Esophagus squamous epithelium (tissue), 5 donors: ENCODE data around the gene PRKD1. TPM values are rescaled to one million over a fixed set of nuclear protein-coding genes. Genes with fewer than 3 reads are reported as not detected.

Experiments
- DNase-seq: peaks from one replicate; lab custom pipeline; 2025; lab: John Stamatoyannopoulos, UW
- H3K27ac ChIP-seq, 4 donors: fragments of 200-600 bp; sonication (generic); one replicate each; pipeline ENCODE4 v1.5.1; 2016 to 2019; ENCODE audit warnings: mild to moderate bottlenecking in 1 of 4
- H3K27me3 ChIP-seq, 4 donors: fragments of 200-600 bp; sonication (generic); 1 replicate in 3 of 4; 2 replicates in 1 of 4; pipeline versions ENCODE4 v1.5.1 to v1.6.0; 2017 to 2021; ENCODE audit warnings: antibody characterized with exemption in 1 of 4
- H3K36me3 ChIP-seq, 3 donors: fragments of 200-600 bp; sonication (generic); one replicate each; pipeline ENCODE4 v1.5.1; 2016 to 2019
- H3K4me1 ChIP-seq, 3 donors: fragments of 200-600 bp; sonication (generic); one replicate each; pipeline ENCODE4 v1.5.1; 2017 to 2019
- H3K4me3 ChIP-seq, 4 donors: fragments of 200-600 bp; sonication (generic); 1 replicate in 3 of 4; 2 replicates in 1 of 4; pipeline ENCODE4 v1.5.1; 2016 to 2019; ENCODE audit warnings: mild to moderate bottlenecking in 2 of 4, moderate library complexity in 1 of 4
- H3K9me3 ChIP-seq, 3 donors: fragments of 200-600 bp; sonication (generic); one replicate each; pipeline ENCODE4 v1.5.1; 2016 to 2019
- POLR2A ChIP-seq, 4 donors: fragments of 450-650 bp; IDR thresholded peaks; one replicate each; pipeline ENCODE4 v1.6.1; 2017; ENCODE audit warnings: antibody characterized with exemption in 4 of 4, mild to moderate bottlenecking in 4 of 4, moderate library complexity in 3 of 4
- WGBS, 2 donors: methylation state at CpG; one replicate each; pipeline ENCODE4 v1.1.5; 2018; 5-methylcytosine and 5-hydroxymethylcytosine counted together
- intact Hi-C: fragments of 100-400 bp; cut with DNase I; formaldehyde crosslinking; loops from one replicate; pipeline ENCODE4 v1.15.0; 2022
- total RNA-seq, 4 donors: library from RNA; depleted of rRNA; stranded (reverse); fragments of >200 nt; gene quantifications; one replicate each; pipeline ENCODE4 v1.1.0, GENCODE V29; 2016
- TF ChIP-seq, protein P1 (sequence below), 6 experiments: fragments of 450-650 bp in 4 of 6; fragments of 200-600 bp in 2 of 6; sonication (generic) in 2 of 6; IDR thresholded peaks; one replicate each; pipeline ENCODE4 v1.5.1; 2016 to 2019; ENCODE audit warnings: antibody characterized with exemption in 6 of 6, mild to moderate bottlenecking in 4 of 6, moderate library complexity in 4 of 6
- donor health status: DM: yes; HTN: yes; CAD: no.

Gene PRKD1
- total RNA-seq, 4 donors from 2014 or later: 0.30 to 10.7 (median 2.2) TPM

- H3K27me3 ChIP-seq: no peaks in the 10 kb centered on the region
- H3K9me3 ChIP-seq: no peaks in the 10 kb centered on the region
- no peak for TF ChIP-seq POLR2A (IDR thresholded peaks at IDR 0.05)
- TF ChIP-seq, protein P1, sequence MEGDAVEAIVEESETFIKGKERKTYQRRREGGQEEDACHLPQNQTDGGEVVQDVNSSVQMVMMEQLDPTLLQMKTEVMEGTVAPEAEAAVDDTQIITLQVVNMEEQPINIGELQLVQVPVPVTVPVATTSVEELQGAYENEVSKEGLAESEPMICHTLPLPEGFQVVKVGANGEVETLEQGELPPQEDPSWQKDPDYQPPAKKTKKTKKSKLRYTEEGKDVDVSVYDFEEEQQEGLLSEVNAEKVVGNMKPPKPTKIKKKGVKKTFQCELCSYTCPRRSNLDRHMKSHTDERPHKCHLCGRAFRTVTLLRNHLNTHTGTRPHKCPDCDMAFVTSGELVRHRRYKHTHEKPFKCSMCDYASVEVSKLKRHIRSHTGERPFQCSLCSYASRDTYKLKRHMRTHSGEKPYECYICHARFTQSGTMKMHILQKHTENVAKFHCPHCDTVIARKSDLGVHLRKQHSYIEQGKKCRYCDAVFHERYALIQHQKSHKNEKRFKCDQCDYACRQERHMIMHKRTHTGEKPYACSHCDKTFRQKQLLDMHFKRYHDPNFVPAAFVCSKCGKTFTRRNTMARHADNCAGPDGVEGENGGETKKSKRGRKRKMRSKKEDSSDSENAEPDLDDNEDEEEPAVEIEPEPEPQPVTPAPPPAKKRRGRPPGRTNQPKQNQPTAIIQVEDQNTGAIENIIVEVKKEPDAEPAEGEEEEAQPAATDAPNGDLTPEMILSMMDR (IDR thresholded peaks at IDR 0.05): no peak
- H3K27ac ChIP-seq: no peak overlapping the region
- H3K4me3 ChIP-seq: no peak overlapping the region
- H3K36me3 ChIP-seq: no peaks in the 10 kb centered on the region
- WGBS, 2 donors: 62 to 66% methylated on average over 3 of the region's 3 CpGs
- DNase-seq: no peak
- intact Hi-C loops: no loop called here
- H3K4me1 ChIP-seq: peaks cover 0 to 3% (median 0%) of the 10 kb centered on the region in 3 donors
These were observed 290.8 kb downstream of the PRKD1 start for GRCh38 chr14:29636870-29637269.

DNA sequence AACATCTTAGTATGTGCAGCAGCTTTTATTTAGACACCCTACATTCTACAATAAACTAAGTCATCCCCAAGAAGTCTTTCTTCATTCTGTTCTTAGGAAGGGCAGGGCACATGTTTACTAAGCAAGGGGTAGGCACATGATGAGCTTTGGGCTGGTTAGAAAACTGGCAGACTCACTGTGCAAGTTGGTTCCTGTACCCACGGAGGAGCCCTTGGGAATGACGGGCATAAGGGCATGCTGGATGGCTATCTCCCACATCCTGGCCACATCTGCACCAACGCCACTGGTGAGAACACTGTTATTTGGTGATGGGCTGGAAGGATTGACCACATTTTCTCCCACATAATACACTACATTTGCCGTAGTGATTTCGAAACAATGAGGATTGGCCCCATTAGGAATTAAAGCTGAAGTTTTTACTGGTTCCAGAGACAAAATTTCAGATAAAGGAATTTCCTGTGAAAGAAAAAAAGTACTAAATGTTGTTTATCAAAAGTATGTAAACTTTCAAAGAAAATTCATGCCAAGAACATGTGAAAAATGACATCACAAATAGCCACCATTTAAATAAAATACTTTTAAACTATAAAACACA, 297.0 kb downstream of the PRKD1 start:
- Histone ChIP-seq H3K36me3 (no peaks in the 10 kb centered on the region), H3K4me3 (no peak overlapping the region), H3K27me3 (no peaks in the 10 kb centered on the region), H3K27ac (no peak overlapping the region), H3K9me3 (no peaks in the 10 kb centered on the region), H3K4me1 (no peaks in the 10 kb centered on the region)
- no peak for DNase-seq
- no peak for TF ChIP-seq POLR2A (IDR thresholded peaks at IDR 0.05)
- TF ChIP-seq, protein P1 (IDR thresholded peaks at IDR 0.05): no peak
- intact Hi-C loops: no loop called here
- WGBS, 2 donors: 48 to 72% methylated on average over 3 to 5 of the region's 5 CpGs

DNA sequence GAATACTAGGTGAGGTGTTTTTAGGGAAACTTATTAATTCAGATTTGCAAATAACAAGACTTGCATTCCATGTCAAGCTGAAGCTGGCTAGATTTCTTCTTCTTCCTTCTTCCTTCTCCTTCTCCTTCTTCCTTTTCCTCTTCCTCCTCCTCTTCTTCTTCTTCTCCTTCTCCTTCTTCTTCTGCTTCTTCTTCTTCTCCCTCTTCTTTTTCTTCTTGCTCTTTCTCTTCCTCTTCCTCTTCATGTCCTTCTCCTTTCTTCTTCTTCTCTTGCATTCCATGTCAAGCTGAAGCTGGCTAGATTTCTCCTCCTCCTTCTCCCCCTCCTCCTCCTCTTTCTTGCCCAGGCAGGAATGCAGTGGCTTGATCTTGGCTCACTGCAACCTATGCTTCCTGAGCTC, 297.8 kb downstream of the PRKD1 start:
- intact Hi-C loops: no loop called here

DNA sequence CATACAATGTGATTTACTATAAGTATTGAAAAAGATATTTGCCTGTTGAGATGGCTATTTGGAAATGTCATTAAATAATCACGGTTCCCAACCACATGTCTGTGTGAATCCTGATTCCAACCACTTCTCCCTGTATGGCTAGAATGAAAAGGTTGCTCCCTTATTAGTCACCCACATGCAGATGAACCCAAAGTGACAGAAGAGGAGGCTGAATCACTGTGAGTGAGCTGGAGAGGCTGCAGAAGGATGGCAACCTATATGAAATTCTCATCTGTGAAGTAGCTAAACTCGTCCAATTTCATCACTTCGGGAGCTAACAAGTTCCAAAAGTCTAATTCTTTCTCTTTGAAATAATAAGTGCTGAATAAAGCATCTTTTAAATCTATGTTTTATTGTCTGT, 300.5 kb downstream of the PRKD1 start:
- TF ChIP-seq, protein P1 (IDR thresholded peaks at IDR 0.05): no peak
- TF ChIP-seq POLR2A (IDR thresholded peaks at IDR 0.05): no peak

More for the DNA sequence above, 297.8 kb downstream of the PRKD1 start:
- H3K9me3 ChIP-seq: no peaks in the 10 kb centered on the region
- no peak overlapping the region for H3K27ac ChIP-seq
- TF ChIP-seq POLR2A (IDR thresholded peaks at IDR 0.05): no peak
- TF ChIP-seq, protein P1 (IDR thresholded peaks at IDR 0.05): no peak
- H3K36me3 ChIP-seq: no peaks in the 10 kb centered on the region
- no peaks in the 10 kb centered on the region for H3K4me1 ChIP-seq
- DNase-seq: no peak
- no peaks in the 10 kb centered on the region for H3K27me3 ChIP-seq
- H3K4me3 ChIP-seq: no peak overlapping the region

DNA sequence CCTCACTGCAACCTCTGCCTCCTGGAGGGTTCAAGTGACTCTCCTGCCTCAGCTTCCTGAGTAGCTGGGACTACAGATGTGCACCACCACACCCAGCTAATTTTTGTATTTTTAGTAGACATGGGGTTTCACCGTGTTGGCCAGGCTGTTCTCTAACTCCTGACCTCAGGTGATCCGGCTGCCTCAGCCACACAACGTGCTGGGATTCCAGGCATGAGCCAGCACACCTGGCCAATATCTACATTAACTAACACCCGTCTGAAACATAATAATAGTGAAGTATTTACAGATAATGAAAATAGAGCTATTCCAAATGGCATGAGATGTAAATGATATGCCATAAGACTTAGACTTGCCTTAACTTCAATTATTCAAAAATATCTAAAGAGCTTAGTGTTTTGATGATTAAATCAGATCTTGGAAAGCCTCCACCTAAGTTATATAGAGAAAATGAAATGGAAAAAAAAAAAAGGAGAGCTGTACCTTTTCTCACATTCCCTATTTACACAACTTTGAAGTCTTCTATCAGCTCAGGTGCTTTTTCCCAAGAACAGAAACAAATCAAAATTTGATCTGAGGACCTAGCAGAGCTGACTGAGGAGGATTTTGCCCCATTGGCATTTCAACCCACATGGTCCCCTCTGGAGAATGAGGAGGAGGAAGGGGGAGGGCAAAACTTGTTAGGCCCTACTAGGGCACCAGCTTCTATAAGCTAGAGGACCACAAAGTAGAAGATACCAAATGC, 309.2 kb downstream of the PRKD1 start:
- Histone ChIP-seq H3K27ac (no peak overlapping the region), H3K9me3 (no peaks in the 10 kb centered on the region), H3K4me1 (no peaks in the 10 kb centered on the region), H3K36me3 (peaks cover 0 to 5% (median 0%) of the 10 kb centered on the region in 3 donors), H3K27me3 (no peaks in the 10 kb centered on the region), H3K4me3 (no peak overlapping the region)
- TF ChIP-seq POLR2A (IDR thresholded peaks at IDR 0.05): no peak
- TF ChIP-seq, protein P1 (IDR thresholded peaks at IDR 0.05): no peak
- intact Hi-C loops: no loop called here
- no peak for DNase-seq
- WGBS, 2 donors: 56 to 60% methylated on average over 4 of the region's 4 CpGs

More for the DNA sequence above, 300.5 kb downstream of the PRKD1 start:
- Histone ChIP-seq H3K36me3 (peaks cover 0 to 5% (median 0%) of the 10 kb centered on the region in 3 donors), H3K27ac (no peak overlapping the region), H3K9me3 (no peaks in the 10 kb centered on the region), H3K27me3 (no peaks in the 10 kb centered on the region), H3K4me3 (no peak overlapping the region), H3K4me1 (no peaks in the 10 kb centered on the region)
- WGBS, 2 donors: 71 to 76% methylated on average over 3 of the region's 3 CpGs
- DNase-seq: no peak
- intact Hi-C loops: no loop called here
